Ureter (tissue), 1 donor: ENCODE measurements around the gene OR4D11. TPM values are rescaled to one million over a fixed set of nuclear protein-coding genes. Genes with fewer than 3 reads are reported as not detected.

Experiments
- DNase-seq: peaks from one replicate; pipeline ENCODE4 v3.0.0-alpha.2; 2020; ENCODE audit warnings: low spot score
- total RNA-seq: library from RNA; stranded (reverse); gene quantifications from one replicate; pipeline ENCODE4 v1.2.4, GENCODE V29; 2023
- donor health status: DM: yes; HTN: yes; CAD: no.

The OR4D11 gene
- total RNA-seq, 1 donor from 2014 or later = not detected

GRCh38 chr11:59548309-59548656 lies 44.9 kb downstream of the OR4D11 start:
- DNase-seq = no peak

GRCh38 chr11:59550368-59550841 lies 47.0 kb downstream of the OR4D11 start:
- DNase-seq = peak; percentile 86

DNA sequence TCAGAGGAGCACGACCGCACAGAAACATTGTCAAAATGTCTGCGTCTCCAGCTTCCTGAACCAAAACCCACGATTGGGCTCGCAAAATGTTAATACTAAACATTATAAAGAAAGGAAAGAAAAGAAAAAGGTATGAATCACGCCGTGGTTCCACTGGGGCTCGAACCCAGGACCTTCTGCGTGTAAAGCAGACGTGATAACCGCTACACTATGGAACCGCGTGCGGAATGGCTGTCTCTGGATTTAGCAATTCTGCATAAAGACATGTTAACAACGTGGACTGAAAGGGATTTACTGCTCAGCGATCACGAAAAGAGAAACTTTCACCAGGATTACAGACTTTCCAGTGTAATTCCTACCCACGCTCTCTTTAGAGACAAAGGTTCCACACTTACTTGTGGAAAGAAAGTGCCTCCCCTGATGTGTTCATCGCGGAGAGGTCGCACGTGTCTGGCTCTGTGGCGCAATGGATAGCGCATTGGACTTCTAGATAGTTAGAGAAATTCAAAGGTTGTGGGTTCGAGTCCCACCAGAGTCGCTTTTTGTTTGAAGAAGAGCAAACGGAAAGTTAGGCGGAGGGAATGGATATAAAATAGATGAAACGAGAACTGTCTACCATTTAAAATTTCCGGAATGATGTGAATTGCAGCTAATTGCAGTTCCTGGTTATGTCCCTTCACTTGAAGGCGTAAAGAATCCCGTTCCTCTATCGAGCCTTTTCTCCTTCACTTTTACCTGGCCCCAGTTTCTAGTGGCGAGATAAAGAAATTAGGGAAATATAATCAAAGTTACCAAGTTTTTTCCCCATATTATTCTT lies 47.7 kb downstream of the OR4D11 start:
- DNase-seq = peak; percentile 86

DNA sequence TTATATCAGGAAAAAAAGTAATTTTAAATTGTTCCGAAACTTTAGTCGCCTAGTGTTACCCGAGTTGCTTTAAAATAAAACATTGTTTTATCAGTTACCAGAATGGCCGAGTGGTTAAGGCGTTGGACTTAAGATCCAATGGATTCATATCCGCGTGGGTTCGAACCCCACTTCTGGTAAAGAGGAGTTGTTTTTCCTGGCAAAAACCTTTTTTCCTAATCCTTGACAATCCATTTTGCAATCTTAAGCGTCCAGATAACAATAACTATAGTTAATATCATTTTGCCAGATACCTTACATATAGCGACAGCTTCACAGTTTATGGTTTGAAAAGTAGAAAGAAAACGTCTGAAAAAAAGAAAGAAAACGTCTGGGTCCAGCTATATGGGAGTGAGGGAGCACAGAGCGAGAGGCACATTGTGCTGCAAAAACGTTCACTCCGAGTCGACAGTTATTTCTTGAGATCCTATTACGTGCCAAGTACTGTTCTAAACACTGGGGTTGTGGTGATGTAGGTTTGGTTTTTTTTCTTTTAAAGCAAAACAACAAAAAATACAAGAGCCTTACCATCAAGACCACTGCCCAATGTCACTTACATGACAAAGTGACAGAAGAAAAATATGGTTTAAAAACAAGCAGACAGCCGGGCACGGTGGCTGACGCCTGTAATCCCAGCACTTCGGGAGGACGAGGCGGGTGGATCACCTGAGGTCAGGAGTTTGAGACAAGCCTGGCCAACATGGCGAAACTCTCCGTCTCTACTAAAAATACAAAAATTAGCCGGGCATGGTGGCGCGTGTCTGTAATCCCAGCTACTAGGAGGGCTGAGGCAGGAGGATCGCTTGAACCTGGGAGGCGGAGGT lies 48.5 kb downstream of the OR4D11 start:
- no peak for DNase-seq

DNA sequence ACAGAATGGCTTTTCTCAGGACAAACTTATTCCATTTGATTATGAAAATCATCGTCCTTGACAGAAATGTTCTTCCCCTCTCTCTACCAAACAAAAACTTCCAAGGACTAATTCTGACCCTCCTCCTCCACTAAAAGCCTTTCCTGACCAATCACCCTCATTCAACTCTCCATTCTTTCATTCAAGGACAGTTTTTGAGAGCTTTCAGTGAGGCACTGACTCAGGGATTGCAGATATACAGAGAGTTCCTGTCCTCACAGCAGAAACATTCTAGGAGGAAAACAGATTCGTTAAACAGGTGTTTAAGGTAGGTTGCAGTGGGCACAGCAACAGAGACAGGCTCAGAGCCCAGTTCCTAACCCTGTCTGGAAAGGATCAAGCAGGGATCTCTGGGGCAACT lies 49.5 kb downstream of the OR4D11 start:
- no peak for DNase-seq

DNA sequence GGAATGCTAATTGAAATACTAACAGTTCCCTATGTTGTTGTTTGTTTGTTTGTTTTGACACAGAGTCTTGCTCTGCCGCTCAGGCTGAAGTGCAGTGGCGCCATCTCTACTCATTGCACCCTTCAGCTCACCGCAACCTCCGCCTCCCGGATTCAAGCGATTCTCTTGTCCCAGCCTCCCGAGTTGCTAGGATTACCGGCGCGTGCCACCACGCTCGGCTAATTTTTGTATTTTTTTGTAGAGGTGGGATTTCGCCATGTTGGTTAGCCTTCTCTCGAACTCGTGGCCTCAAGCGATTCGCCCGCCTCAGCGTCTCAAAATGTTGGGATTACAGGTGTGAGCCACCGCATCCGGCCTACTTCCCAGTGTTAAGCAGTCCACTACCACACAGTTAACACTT lies 49.9 kb downstream of the OR4D11 start:
- DNase-seq = no peak

Other genes starting within 250 kb of the OR4D11 start
- gene OR5AN1, start 144.7 kb upstream of the OR4D11 start, total RNA-seq = not detected
- not detected for gene OR5A2, start 77.2 kb upstream of the OR4D11 start, total RNA-seq
- not detected for gene OR5A1, start 67.1 kb upstream of the OR4D11 start, total RNA-seq
- gene OR4D6, start 46.6 kb upstream of the OR4D11 start, total RNA-seq = not detected
- not detected for gene OR4D10, start 30.3 kb upstream of the OR4D11 start, total RNA-seq
- gene OR4D9, start 8.0 kb downstream of the OR4D11 start, total RNA-seq = not detected
- 73.1 TPM for gene OSBP, start 112.2 kb downstream of the OR4D11 start, total RNA-seq
- 38.1 TPM for gene PATL1, start 165.5 kb downstream of the OR4D11 start, total RNA-seq
- not detected for gene OR10V1, start 210.3 kb downstream of the OR4D11 start, total RNA-seq